Measurements from ENCODE around the gene ACSS1. TPM values are rescaled to one million over a fixed set of nuclear protein-coding genes. Genes with fewer than 3 reads are reported as not detected.

Gene ACSS1
- total and polyA plus RNA-seq, 2 of the 8 experiments (the other 6 are each of a cell fraction or from before 2014, with no cell fraction given): 2.6 to 3.4 TPM

DNA sequence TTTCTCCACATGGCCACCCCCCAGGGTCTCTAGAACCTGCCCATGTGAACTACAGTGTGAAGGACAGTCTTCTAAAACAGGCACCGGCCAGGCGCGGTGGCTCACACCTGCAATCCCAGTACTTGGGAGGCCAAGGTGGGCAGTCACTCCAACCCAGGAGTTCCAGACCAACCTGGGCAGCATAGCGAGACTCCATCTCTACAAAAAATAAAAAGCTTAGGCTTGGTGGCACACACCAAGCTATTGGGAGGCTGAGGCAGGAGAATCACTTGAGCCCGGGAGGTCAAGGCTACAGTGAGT, 13.7 kb downstream of the ACSS1 start:
- no peak overlapping the region for H3K4me3 ChIP-seq (ENCODE audit: extremely low read depth in 1 of 4, insufficient read depth in 2 of 4, low read depth in 3 of 4, low read length in 4 of 4)
- H2BK120ac ChIP-seq (replicated peaks; ENCODE audit: low read depth, low read length): no peak overlapping the region
- H4K8ac ChIP-seq (ENCODE audit: extremely low read depth, insufficient read depth, low read length): no peak overlapping the region
- H3K9ac ChIP-seq (replicated peaks in 1 of 4; ENCODE audit: extremely low read depth in 1 of 4, low read depth in 3 of 4, low read length in 3 of 4): no peak overlapping the region
- no peak overlapping the region for H4K5ac ChIP-seq (ENCODE audit: insufficient read length, low read depth, low read length)
- DNase-seq (ENCODE audit: low read depth in 1 of 2, low spot score in 2 of 2): no peak
- no peaks in the 10 kb centered on the region for H3K23me2 ChIP-seq (ENCODE audit: low read depth, low read length)
- H3K23ac ChIP-seq (ENCODE audit: insufficient read length): no peak overlapping the region
- H3K4me1 ChIP-seq (replicated peaks in 1 of 4; ENCODE audit: control insufficient read depth in 3 of 4, insufficient read depth in 4 of 4, low read length in 3 of 4): no peaks in the 10 kb centered on the region; a peak in 1 of 7 replicates
- H3K4me2 ChIP-seq (ENCODE audit: insufficient read depth in 1 of 2, low read depth in 2 of 2, low read length in 2 of 2): no peak overlapping the region
- H3K56ac ChIP-seq (replicated peaks; ENCODE audit: insufficient read length, low read depth, low read length): no peak overlapping the region
- no peak overlapping the region for H2BK15ac ChIP-seq (ENCODE audit: low read length)
- H3K79me1 ChIP-seq (ENCODE audit: low read depth, low read length): no peaks in the 10 kb centered on the region
- no peaks in the 10 kb centered on the region; a peak in 1 of 7 replicates for H3K27me3 ChIP-seq (replicated peaks in 1 of 4; ENCODE audit: control insufficient read depth in 3 of 4, extremely low read depth in 1 of 4, insufficient read depth in 3 of 4, low read length in 3 of 4)
- no peak overlapping the region for H3K4ac ChIP-seq (replicated peaks; ENCODE audit: insufficient read length, low read depth, low read length)
- H2BK5ac ChIP-seq (ENCODE audit: low read depth, low read length): no peak overlapping the region
- no peak overlapping the region for H2BK20ac ChIP-seq (ENCODE audit: low read length)
- H3K14ac ChIP-seq (ENCODE audit: insufficient read length): no peak overlapping the region
- H2AFZ ChIP-seq (ENCODE audit: low read length): no peak overlapping the region
- ChIA-PET CTCF (ENCODE audit: partially characterized antibody) (interaction anchor here (1.6 kb wide), 1 partner anchor 10 kb away, joined by 7 read pairs; no protein-coding TSS in a partner anchor), POLR2A (ENCODE audit: partially characterized antibody) (no interaction called here)
- H3K79me2 ChIP-seq (ENCODE audit: control insufficient read depth in 1 of 2, insufficient read depth in 2 of 2, low read length in 2 of 2): no peaks in the 10 kb centered on the region
- H3K18ac ChIP-seq (ENCODE audit: extremely low read depth, low read length): no peak overlapping the region
- H2AK5ac ChIP-seq (ENCODE audit: low read depth, low read length): no peak overlapping the region
- FAIRE-seq: no peak
- WGBS, 2 experiments (ENCODE audit: extremely low coverage in 1 of 2, insufficient coverage in 1 of 2, insufficient read length in 1 of 2, insufficient replicate concordance in 2 of 2, low coverage in 1 of 2, low lambda C conversion rate in 2 of 2, missing lambda C conversion rate in 1 of 2): 96% methylated on average over 5 of the region's 5 CpGs; no CpG with 5 or more reads in 1 of the 2 experiments
- H4K20me1 ChIP-seq (replicated peaks in 1 of 2; ENCODE audit: control insufficient read depth in 1 of 2, insufficient read depth in 2 of 2, low read length in 2 of 2): no peaks in the 10 kb centered on the region
- no peaks in the 10 kb centered on the region for H3K36me3 ChIP-seq (ENCODE audit: control insufficient read depth in 2 of 4, insufficient read depth in 4 of 4, low read length in 3 of 4)
- no peak overlapping the region for H3K27ac ChIP-seq (ENCODE audit: low read depth, low read length)
- H3K9me3 ChIP-seq (ENCODE audit: insufficient read depth in 2 of 2, low read depth in 1 of 2, low read length in 1 of 2): no peaks in the 10 kb centered on the region
- no peak overlapping the region for H2BK12ac ChIP-seq (ENCODE audit: low read depth, low read length)
- H4K91ac ChIP-seq (replicated peaks; ENCODE audit: insufficient read length, low read length): no peak overlapping the region
- no peak for TF ChIP-seq POU5F1 (IDR thresholded peaks at IDR 0.05; ENCODE audit: low read depth, low read length)
- no peak for TF ChIP-seq SP4 (IDR thresholded peaks at IDR 0.05; ENCODE audit: low read length)
- no peak for TF ChIP-seq SP2 (IDR thresholded peaks at IDR 0.05; ENCODE audit: low read length)
- TF ChIP-seq CTBP2 (IDR thresholded peaks at IDR 0.05; ENCODE audit: borderline replicate concordance, insufficient read depth, insufficient read length, low read length): no peak
- TF ChIP-seq TEAD4 (IDR thresholded peaks at IDR 0.05; ENCODE audit: low read depth, low read length): no peak
- TF ChIP-seq RXRA (IDR thresholded peaks at IDR 0.05; ENCODE audit: insufficient read depth, low read depth, low read length): no peak
- no peak for TF ChIP-seq BRCA1 (IDR thresholded peaks at IDR 0.05; ENCODE audit: low read depth, low read length)
- no peak for TF ChIP-seq CREB1 (IDR thresholded peaks at IDR 0.05)
- TF ChIP-seq, protein P1, sequence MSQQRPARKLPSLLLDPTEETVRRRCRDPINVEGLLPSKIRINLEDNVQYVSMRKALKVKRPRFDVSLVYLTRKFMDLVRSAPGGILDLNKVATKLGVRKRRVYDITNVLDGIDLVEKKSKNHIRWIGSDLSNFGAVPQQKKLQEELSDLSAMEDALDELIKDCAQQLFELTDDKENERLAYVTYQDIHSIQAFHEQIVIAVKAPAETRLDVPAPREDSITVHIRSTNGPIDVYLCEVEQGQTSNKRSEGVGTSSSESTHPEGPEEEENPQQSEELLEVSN (IDR thresholded peaks at IDR 0.05): no peak
- no peak for TF ChIP-seq TAF7 (optimal IDR thresholded peaks at IDR 0.05; ENCODE audit: borderline replicate concordance, low read depth, low read length)
- no peak for TF ChIP-seq TAF1 (IDR thresholded peaks at IDR 0.05; ENCODE audit: low read depth, low read length)
- no peak for TF ChIP-seq ASH2L (IDR thresholded peaks at IDR 0.05; ENCODE audit: low read length)
- TF ChIP-seq CEBPB (IDR thresholded peaks at IDR 0.05; ENCODE audit: low read depth, low read length): no peak
- TF ChIP-seq, protein P2, sequence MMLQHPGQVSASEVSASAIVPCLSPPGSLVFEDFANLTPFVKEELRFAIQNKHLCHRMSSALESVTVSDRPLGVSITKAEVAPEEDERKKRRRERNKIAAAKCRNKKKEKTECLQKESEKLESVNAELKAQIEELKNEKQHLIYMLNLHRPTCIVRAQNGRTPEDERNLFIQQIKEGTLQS (IDR thresholded peaks at IDR 0.05; ENCODE audit: insufficient read depth, low read depth, low read length): no peak
